Sigmoid colon (tissue), 4 donors: ENCODE data around the gene DHX16.

Experiments used
- CTCF ChIP-seq, 4 experiments: fragments of 450-650 bp in 3 of 4; fragments of 200-600 bp in 1 of 4; IDR thresholded peaks; one replicate each; pipeline ENCODE4 v1.5.1; 2016 to 2019; ENCODE audit warnings: antibody characterized with exemption in 4 of 4, mild to moderate bottlenecking in 3 of 4, moderate library complexity in 2 of 4
- EP300 ChIP-seq, 4 donors: sonication (generic); formaldehyde crosslinking; IDR thresholded peaks; one replicate each; pipeline ENCODE4 v1.6.1; 2017; ENCODE audit warnings: antibody characterized with exemption in 4 of 4
- POLR2A ChIP-seq, 2 donors: fragments of 450-650 bp; IDR thresholded peaks; one replicate each; pipeline ENCODE4 v1.6.1; 2016; ENCODE audit warnings: antibody characterized with exemption in 2 of 2, mild to moderate bottlenecking in 2 of 2, moderate library complexity in 2 of 2
- POLR2AphosphoS5 ChIP-seq, 4 donors: sonication (generic); formaldehyde crosslinking; IDR thresholded peaks; one replicate each; pipeline ENCODE4 v1.6.1; 2017; ENCODE audit warnings: antibody characterized with exemption in 4 of 4

DNA sequence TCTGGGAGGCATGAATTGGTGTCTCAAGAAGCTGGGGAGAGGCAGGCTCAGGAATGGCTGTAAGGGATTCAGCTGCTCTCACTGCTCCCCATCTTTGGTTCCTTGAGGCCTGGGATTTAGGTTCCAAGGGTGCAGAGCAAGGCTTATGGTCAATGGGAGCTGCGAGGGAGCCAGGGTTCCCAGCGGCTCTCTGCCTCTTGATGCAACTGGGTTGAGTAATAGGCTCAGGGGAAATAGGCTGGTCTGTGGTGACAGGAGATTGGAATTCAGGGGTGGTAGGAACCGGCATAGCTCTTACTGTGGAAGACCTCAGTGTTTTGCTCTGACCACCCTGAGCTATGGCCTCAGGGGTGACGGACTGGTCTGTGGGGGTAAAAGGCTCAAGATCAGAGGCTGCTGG, 31.0 kb upstream of the DHX16 start:
- TF ChIP-seq POLR2A (IDR thresholded peaks at IDR 0.05) = no peak
- TF ChIP-seq CTCF (IDR thresholded peaks at IDR 0.05) = no peak
- TF ChIP-seq EP300 (IDR thresholded peaks at IDR 0.05) = no peak
- no peak for TF ChIP-seq POLR2AphosphoS5 (IDR thresholded peaks at IDR 0.05)
